Nephron (organoid): Measurements from ENCODE around the gene SLC4A2.
A peak's percentile ranks its signal among the peaks of the same experiment; 100 is the strongest.

ENCODE experiments used
- H3K27ac Mint-ChIP-seq, 3 experiments: 2 replicates each; pipeline ENCODE4 v1.8.0; 2020; ENCODE audit warnings: mixed read lengths in 3 of 3, mild to moderate bottlenecking in 2 of 3, moderate library complexity in 1 of 3
- H3K27me3 Mint-ChIP-seq: 2 replicates; pipeline ENCODE4 v1.8.0; 2021; ENCODE audit warnings: low read depth, mild to moderate bottlenecking, moderate library complexity, mixed read lengths
- H3K36me3 Mint-ChIP-seq: 2 replicates; pipeline ENCODE4 v1.8.0; 2020; ENCODE audit warnings: low read depth, mixed read lengths
- H3K4me1 Mint-ChIP-seq: 2 replicates; pipeline ENCODE4 v1.8.0; 2020; ENCODE audit warnings: mixed read lengths
- H3K4me3 Mint-ChIP-seq, 3 experiments: 2 replicates each; pipeline ENCODE4 v1.8.0; 2020; ENCODE audit warnings: mild to moderate bottlenecking in 3 of 3, mixed read lengths in 3 of 3, moderate library complexity in 2 of 3
- H3K9me3 Mint-ChIP-seq: 2 replicates; pipeline ENCODE4 v1.8.0; 2020; ENCODE audit warnings: mixed read lengths
- TF ChIP-seq, protein P1 (sequence below), 3 experiments: fragments of 200-600 bp; sonication (generic); IDR thresholded peaks; one replicate each; pipeline ENCODE4 v1.5.0; 2021; ENCODE audit warnings: antibody characterized with exemption in 3 of 3; ENCODE audit not compliant: unreplicated experiment in 3 of 3

Gene SLC4A2

DNA sequence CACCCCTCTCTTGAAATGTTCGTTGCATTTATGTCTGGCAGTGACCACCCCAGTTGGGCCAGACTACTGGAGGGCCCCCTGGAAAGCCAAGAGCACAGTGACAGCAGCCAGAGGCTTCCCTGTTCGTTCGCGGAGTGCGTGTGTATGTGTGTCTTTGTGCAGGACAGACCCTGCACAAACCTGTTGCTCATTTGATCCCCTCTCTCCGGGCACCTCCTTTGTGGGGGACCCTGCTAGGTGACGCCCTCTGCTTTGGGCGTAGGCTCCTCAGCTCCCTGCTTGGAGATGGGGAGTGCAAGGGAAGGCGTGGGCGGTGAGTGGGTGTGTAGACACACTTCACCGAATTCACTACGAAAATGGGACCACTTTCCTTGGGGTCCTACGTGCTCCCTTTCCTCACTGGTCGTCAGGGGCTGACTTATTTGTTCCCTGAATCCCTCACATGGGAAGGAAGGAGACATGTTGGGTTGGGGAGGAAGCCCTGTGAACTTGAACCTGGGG lies 65.6 kb downstream of the SLC4A2 start:
- H3K4me3 Mint-ChIP-seq, result peak overlapping the region; percentile 30 to 80 (median 71)
- peaks cover 14% of the 10 kb centered on the region for H3K27me3 Mint-ChIP-seq
- H3K27ac Mint-ChIP-seq, result no peak overlapping the region
- H3K4me1 Mint-ChIP-seq, result peaks cover 24% of the 10 kb centered on the region
- no peaks in the 10 kb centered on the region for H3K9me3 Mint-ChIP-seq
- TF ChIP-seq, protein P1, sequence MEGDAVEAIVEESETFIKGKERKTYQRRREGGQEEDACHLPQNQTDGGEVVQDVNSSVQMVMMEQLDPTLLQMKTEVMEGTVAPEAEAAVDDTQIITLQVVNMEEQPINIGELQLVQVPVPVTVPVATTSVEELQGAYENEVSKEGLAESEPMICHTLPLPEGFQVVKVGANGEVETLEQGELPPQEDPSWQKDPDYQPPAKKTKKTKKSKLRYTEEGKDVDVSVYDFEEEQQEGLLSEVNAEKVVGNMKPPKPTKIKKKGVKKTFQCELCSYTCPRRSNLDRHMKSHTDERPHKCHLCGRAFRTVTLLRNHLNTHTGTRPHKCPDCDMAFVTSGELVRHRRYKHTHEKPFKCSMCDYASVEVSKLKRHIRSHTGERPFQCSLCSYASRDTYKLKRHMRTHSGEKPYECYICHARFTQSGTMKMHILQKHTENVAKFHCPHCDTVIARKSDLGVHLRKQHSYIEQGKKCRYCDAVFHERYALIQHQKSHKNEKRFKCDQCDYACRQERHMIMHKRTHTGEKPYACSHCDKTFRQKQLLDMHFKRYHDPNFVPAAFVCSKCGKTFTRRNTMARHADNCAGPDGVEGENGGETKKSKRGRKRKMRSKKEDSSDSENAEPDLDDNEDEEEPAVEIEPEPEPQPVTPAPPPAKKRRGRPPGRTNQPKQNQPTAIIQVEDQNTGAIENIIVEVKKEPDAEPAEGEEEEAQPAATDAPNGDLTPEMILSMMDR (IDR thresholded peaks at IDR 0.05; ENCODE audit: unreplicated experiment in 3 of 3), result no peak
- peaks cover 50% of the 10 kb centered on the region for H3K36me3 Mint-ChIP-seq

GRCh38 chr7:151125470-151125845 lies 66.1 kb downstream of the SLC4A2 start:
- TF ChIP-seq, protein P1 (IDR thresholded peaks at IDR 0.05; ENCODE audit: unreplicated experiment in 3 of 3), result peak in 1 of 3 experiments; percentile 19
- H3K4me1 Mint-ChIP-seq, result peaks cover 28% of the 10 kb centered on the region
- H3K4me3 Mint-ChIP-seq, result peak overlapping the region; percentile 60 to 80 (median 71)
- peaks cover 49% of the 10 kb centered on the region for H3K36me3 Mint-ChIP-seq
- H3K9me3 Mint-ChIP-seq, result no peaks in the 10 kb centered on the region
- H3K27me3 Mint-ChIP-seq, result peaks cover 14% of the 10 kb centered on the region
- H3K27ac Mint-ChIP-seq, result no peak overlapping the region

GRCh38 chr7:151125846-151126481 lies 66.6 kb downstream of the SLC4A2 start:
- TF ChIP-seq, protein P1 (IDR thresholded peaks at IDR 0.05; ENCODE audit: unreplicated experiment in 3 of 3), result no peak
- Mint-ChIP-seq H3K4me3 (peak overlapping the region; percentile 60 to 80 (median 71)), H3K27me3 (peaks cover 14% of the 10 kb centered on the region), H3K4me1 (peaks cover 31% of the 10 kb centered on the region), H3K27ac (no peak overlapping the region), H3K36me3 (peaks cover 47% of the 10 kb centered on the region), H3K9me3 (no peaks in the 10 kb centered on the region)
